ENCODE measurements around the gene TBPL2. TPM values are rescaled to one million over a fixed set of nuclear protein-coding genes. Genes with fewer than 3 reads are reported as not detected.
A peak's percentile ranks its signal among the peaks of the same experiment; 100 is the strongest.

The TBPL2 gene
- total RNA-seq, 1 donor from 2014 or later = not detected

- H3K36me3 Mint-ChIP-seq (ENCODE audit: low read depth) = no peaks in the 10 kb centered on the region
- no peak for DNase-seq (ENCODE audit: low read depth, low spot score)
- peaks cover 57% of the 10 kb centered on the region for H3K27me3 Mint-ChIP-seq (ENCODE audit: low read depth)
- H3K9me3 Mint-ChIP-seq = no peaks in the 10 kb centered on the region
- H3K4me1 Mint-ChIP-seq = no peaks in the 10 kb centered on the region
- H3K27ac Mint-ChIP-seq (ENCODE audit: unreplicated experiment) = no peak overlapping the region
- TF ChIP-seq CTCF (conservative IDR thresholded peaks at IDR 0.05) = no peak
- H3K4me3 Mint-ChIP-seq = no peak overlapping the region
Measured at GRCh38 chr14:55433880-55434804, 6.3 kb downstream of the TBPL2 start.

- DNase-seq (ENCODE audit: low read depth, low spot score) = no peak
- Mint-ChIP-seq H3K4me3 (no peak overlapping the region), H3K27me3 (ENCODE audit: low read depth) (peaks cover 47% of the 10 kb centered on the region), H3K27ac (ENCODE audit: unreplicated experiment) (no peak overlapping the region), H3K4me1 (no peaks in the 10 kb centered on the region), H3K9me3 (no peaks in the 10 kb centered on the region), H3K36me3 (ENCODE audit: low read depth) (no peaks in the 10 kb centered on the region)
- TF ChIP-seq CTCF (conservative IDR thresholded peaks at IDR 0.05) = no peak
Measured at GRCh38 chr14:55432628-55433027, 7.8 kb downstream of the TBPL2 start.

- Mint-ChIP-seq H3K36me3 (ENCODE audit: low read depth) (no peaks in the 10 kb centered on the region), H3K27me3 (ENCODE audit: low read depth) (peaks cover 47% of the 10 kb centered on the region), H3K4me3 (no peak overlapping the region), H3K27ac (ENCODE audit: unreplicated experiment) (no peak overlapping the region), H3K4me1 (no peaks in the 10 kb centered on the region), H3K9me3 (no peaks in the 10 kb centered on the region)
- no peak for DNase-seq (ENCODE audit: low read depth, low spot score)
- peak; percentile 64 for TF ChIP-seq CTCF (conservative IDR thresholded peaks at IDR 0.05)
Measured at GRCh38 chr14:55430024-55430690, 10.3 kb downstream of the TBPL2 start.

GRCh38 chr14:55427439-55427838, 13.0 kb downstream of the TBPL2 start:
- peaks cover 46% of the 10 kb centered on the region for H3K27me3 Mint-ChIP-seq (ENCODE audit: low read depth)
- H3K27ac Mint-ChIP-seq (ENCODE audit: unreplicated experiment) = no peak overlapping the region
- no peak for TF ChIP-seq CTCF (conservative IDR thresholded peaks at IDR 0.05)
- no peaks in the 10 kb centered on the region for H3K36me3 Mint-ChIP-seq (ENCODE audit: low read depth)
- H3K4me3 Mint-ChIP-seq = no peak overlapping the region
- H3K9me3 Mint-ChIP-seq = no peaks in the 10 kb centered on the region
- H3K4me1 Mint-ChIP-seq = no peaks in the 10 kb centered on the region
- DNase-seq (ENCODE audit: low read depth, low spot score) = no peak

- no peak overlapping the region for H3K27ac Mint-ChIP-seq (ENCODE audit: unreplicated experiment)
- peaks cover 45% of the 10 kb centered on the region for H3K27me3 Mint-ChIP-seq (ENCODE audit: low read depth)
- no peaks in the 10 kb centered on the region for H3K4me1 Mint-ChIP-seq
- no peak for TF ChIP-seq CTCF (conservative IDR thresholded peaks at IDR 0.05)
- H3K36me3 Mint-ChIP-seq (ENCODE audit: low read depth) = no peaks in the 10 kb centered on the region
- no peak for DNase-seq (ENCODE audit: low read depth, low spot score)
- H3K4me3 Mint-ChIP-seq = no peak overlapping the region
- no peaks in the 10 kb centered on the region for H3K9me3 Mint-ChIP-seq
Measured at GRCh38 chr14:55426891-55427290, 13.5 kb downstream of the TBPL2 start.
